Natural killer cell (primary cell): ENCODE measurements around the gene CGB3. TPM values are rescaled to one million over a fixed set of nuclear protein-coding genes. Genes with fewer than 3 reads are reported as not detected.

Source experiments
- ATAC-seq, 3 donors: fragments of 150-1000 bp in 2 of 3; fragments of 200-7000 bp in 1 of 3; cut with Tn5 transposase; 1 replicate in 1 of 3; 2 replicates in 2 of 3; pipeline ENCODE4 v1.10.0; 2021; ENCODE audit warnings: mild to moderate bottlenecking in 2 of 3, moderate library complexity in 2 of 3
- DNase-seq, 2 donors: peaks; one replicate each; pipeline versions ENCODE4 v3.0.0 to v3.0.0-alpha.2; 2013 to 2021; ENCODE audit warnings: mixed read lengths in 1 of 2
- H3K27ac ChIP-seq: one replicate; pipeline ENCODE4 v1.5.1; 2013; ENCODE audit warnings: mild to moderate bottlenecking, low read length
- H3K27me3 ChIP-seq: one replicate; pipeline ENCODE4 v1.6.1; 2013; ENCODE audit warnings: low read length; ENCODE audit not compliant: control insufficient read depth, insufficient read depth
- H3K36me3 ChIP-seq: one replicate; pipeline ENCODE4 v1.6.1; 2013; ENCODE audit warnings: low read length; ENCODE audit not compliant: control insufficient read depth, insufficient read depth
- H3K4me1 ChIP-seq: one replicate; pipeline ENCODE4 v1.6.1; 2013; ENCODE audit warnings: low read length; ENCODE audit not compliant: control insufficient read depth, insufficient read depth
- H3K4me3 ChIP-seq: one replicate; pipeline ENCODE4 v1.5.1; 2013; ENCODE audit warnings: low read length
- H3K9me3 ChIP-seq: one replicate; pipeline ENCODE4 v1.6.1; 2013; ENCODE audit warnings: low read length; ENCODE audit not compliant: control insufficient read depth, insufficient read depth
- H3K27ac Mint-ChIP-seq, 2 donors: one replicate each; pipeline ENCODE4 v1.8.0; 2022; ENCODE audit warnings: mild to moderate bottlenecking in 2 of 2, mixed read lengths in 2 of 2, moderate library complexity in 1 of 2
- H3K27me3 Mint-ChIP-seq, 2 donors: one replicate each; pipeline ENCODE4 v1.8.0; 2022; ENCODE audit warnings: low read depth in 2 of 2, mixed read lengths in 2 of 2
- H3K36me3 Mint-ChIP-seq: one replicate; pipeline ENCODE4 v1.8.0; 2022; ENCODE audit warnings: mixed read lengths
- H3K4me1 Mint-ChIP-seq, 2 donors: one replicate each; pipeline ENCODE4 v1.8.0; 2022; ENCODE audit warnings: mixed read lengths in 2 of 2
- H3K4me3 Mint-ChIP-seq: one replicate; pipeline ENCODE4 v1.8.0; 2022; ENCODE audit warnings: mild to moderate bottlenecking, moderate library complexity, mixed read lengths
- H3K9me3 Mint-ChIP-seq, 2 donors: one replicate each; pipeline ENCODE4 v1.8.0; 2022; ENCODE audit warnings: mixed read lengths in 2 of 2
- WGBS: methylation state at CpG from one replicate; pipeline ENCODE4 v1.1.7; 2013; ENCODE audit warnings: missing lambda C conversion rate; ENCODE audit not compliant: insufficient coverage; 5-methylcytosine and 5-hydroxymethylcytosine counted together
- intact Hi-C: fragments of 100-400 bp; cut with micrococcal nuclease; formaldehyde crosslinking; loops from one replicate; pipeline ENCODE4 v1.14.2; 2022
- total RNA-seq, 4 donors: library from RNA; stranded (reverse); fragments of 120-200 nt in 1 of 4; gene quantifications; one replicate each; pipeline versions ENCODE4 v1.2.3 to v1.2.4, GENCODE V29; 2013 to 2022
- TF ChIP-seq, protein P1 (sequence below): fragments of 200-600 bp; IDR thresholded peaks from one replicate; pipeline ENCODE4 v1.8.0; 2022; ENCODE audit warnings: antibody characterized with exemption

Gene CGB3
- total RNA-seq, 3 donors from 2014 or later (not counting 1 experiment from before 2014, with no cell fraction given) = not detected

- Mint-ChIP-seq H3K4me1 (peaks cover 28 to 50% of the 10 kb centered on the region in 2 donors), H3K27me3 (no peaks in the 10 kb centered on the region), H3K4me3 (no peak overlapping the region), H3K36me3 (no peaks in the 10 kb centered on the region), H3K9me3 (no peaks in the 10 kb centered on the region), H3K27ac (peak overlapping the region in 1 of 2 donors; percentile 42)
- H3K27me3 ChIP-seq = no peaks in the 10 kb centered on the region
- H3K4me1 ChIP-seq = peaks cover 31% of the 10 kb centered on the region
- H3K9me3 ChIP-seq = no peaks in the 10 kb centered on the region
- WGBS = 95% methylated on average over 22 of the region's 22 CpGs
- DNase-seq = no peak
- intact Hi-C loops = loop anchor here (10.0 kb wide), 2 partner anchors 154 to 356 kb away; partner anchors contain the start of gene DBP
- H3K27ac ChIP-seq = no peak overlapping the region
- no peak overlapping the region for H3K4me3 ChIP-seq
- TF ChIP-seq, protein P1, sequence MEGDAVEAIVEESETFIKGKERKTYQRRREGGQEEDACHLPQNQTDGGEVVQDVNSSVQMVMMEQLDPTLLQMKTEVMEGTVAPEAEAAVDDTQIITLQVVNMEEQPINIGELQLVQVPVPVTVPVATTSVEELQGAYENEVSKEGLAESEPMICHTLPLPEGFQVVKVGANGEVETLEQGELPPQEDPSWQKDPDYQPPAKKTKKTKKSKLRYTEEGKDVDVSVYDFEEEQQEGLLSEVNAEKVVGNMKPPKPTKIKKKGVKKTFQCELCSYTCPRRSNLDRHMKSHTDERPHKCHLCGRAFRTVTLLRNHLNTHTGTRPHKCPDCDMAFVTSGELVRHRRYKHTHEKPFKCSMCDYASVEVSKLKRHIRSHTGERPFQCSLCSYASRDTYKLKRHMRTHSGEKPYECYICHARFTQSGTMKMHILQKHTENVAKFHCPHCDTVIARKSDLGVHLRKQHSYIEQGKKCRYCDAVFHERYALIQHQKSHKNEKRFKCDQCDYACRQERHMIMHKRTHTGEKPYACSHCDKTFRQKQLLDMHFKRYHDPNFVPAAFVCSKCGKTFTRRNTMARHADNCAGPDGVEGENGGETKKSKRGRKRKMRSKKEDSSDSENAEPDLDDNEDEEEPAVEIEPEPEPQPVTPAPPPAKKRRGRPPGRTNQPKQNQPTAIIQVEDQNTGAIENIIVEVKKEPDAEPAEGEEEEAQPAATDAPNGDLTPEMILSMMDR = no peak
- ATAC-seq = no peak
- H3K36me3 ChIP-seq = peaks cover 6% of the 10 kb centered on the region
These were observed 33.0 kb downstream of the CGB3 start for GRCh38 chr19:48991011-48991609.

GRCh38 chr19:48990400-48990799 is 33.7 kb downstream of the CGB3 start:
- H3K27me3 ChIP-seq = no peaks in the 10 kb centered on the region
- H3K4me3 ChIP-seq = no peak overlapping the region
- H3K9me3 ChIP-seq = no peaks in the 10 kb centered on the region
- H3K9me3 Mint-ChIP-seq = no peaks in the 10 kb centered on the region
- ATAC-seq (no peak), DNase-seq (no peak)
- intact Hi-C loops = loop anchor here (10.0 kb wide), 2 partner anchors 154 to 356 kb away; partner anchors contain the start of gene DBP
- H3K36me3 ChIP-seq = peaks cover 7% of the 10 kb centered on the region
- H3K4me1 Mint-ChIP-seq = peaks cover 28 to 50% of the 10 kb centered on the region in 2 donors
- H3K27me3 Mint-ChIP-seq = no peaks in the 10 kb centered on the region
- TF ChIP-seq, protein P1 = no peak
- H3K4me3 Mint-ChIP-seq = no peak overlapping the region
- peaks cover 31% of the 10 kb centered on the region for H3K4me1 ChIP-seq
- H3K27ac ChIP-seq = no peak overlapping the region
- peak overlapping the region in 1 of 2 donors; percentile 42 for H3K27ac Mint-ChIP-seq
- WGBS = 98% methylated on average over 4 of the region's 4 CpGs
- H3K36me3 Mint-ChIP-seq = no peaks in the 10 kb centered on the region

DNA sequence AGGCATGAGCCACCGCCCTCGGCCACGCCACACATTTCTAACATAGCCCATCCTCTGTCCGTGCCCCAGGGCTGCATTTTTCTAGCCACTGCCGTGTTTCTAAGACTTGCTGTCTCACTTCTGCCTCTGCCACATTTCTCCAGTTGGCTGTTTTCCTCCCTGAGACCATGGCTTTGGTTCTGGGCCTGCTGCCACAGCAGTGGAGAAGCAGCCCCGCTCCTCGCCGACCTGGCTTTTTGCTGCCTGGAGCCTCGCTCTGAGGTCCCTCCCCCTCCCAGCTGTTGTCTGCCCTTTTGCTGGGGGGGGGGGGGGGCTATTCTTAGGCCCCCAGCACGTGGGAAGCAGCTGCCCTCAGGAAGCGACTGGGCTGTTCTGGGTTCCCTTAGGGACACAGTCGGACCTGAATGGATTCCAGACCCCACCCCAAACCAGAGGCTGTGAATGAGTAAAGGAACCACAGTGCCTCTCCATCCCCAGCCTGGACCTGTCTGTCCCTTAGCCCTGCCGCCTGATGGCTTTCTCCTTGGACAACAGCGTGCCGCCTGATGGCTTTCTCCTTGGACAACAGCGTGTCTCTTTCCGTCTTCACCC is 34.3 kb downstream of the CGB3 start:
- no peak for DNase-seq
- intact Hi-C loops = loop anchor here (10.0 kb wide), 2 partner anchors 155 to 355 kb away; partner anchors contain the start of gene DBP
- Mint-ChIP-seq H3K27me3 (no peaks in the 10 kb centered on the region), H3K4me3 (no peak overlapping the region), H3K36me3 (no peaks in the 10 kb centered on the region), H3K9me3 (no peaks in the 10 kb centered on the region), H3K27ac (no peak overlapping the region), H3K4me1 (peaks cover 28 to 44% of the 10 kb centered on the region in 2 donors)
- peaks cover 10% of the 10 kb centered on the region for H3K36me3 ChIP-seq
- peaks cover 28% of the 10 kb centered on the region for H3K4me1 ChIP-seq
- H3K27ac ChIP-seq = no peak overlapping the region
- H3K27me3 ChIP-seq = no peaks in the 10 kb centered on the region
- H3K4me3 ChIP-seq = no peak overlapping the region
- ATAC-seq = no peak
- TF ChIP-seq, protein P1 = no peak
- H3K9me3 ChIP-seq = no peaks in the 10 kb centered on the region
- WGBS = 97% methylated on average over 13 of the region's 17 CpGs
